K562 (cell line): ENCODE data around the gene GFRA3. TPM values are rescaled to one million over a fixed set of nuclear protein-coding genes. Genes with fewer than 3 reads are reported as not detected.

ENCODE experiments used
- ATAC-seq: fragments of 200-7000 bp; cut with Tn5 transposase; 3 replicates; pipeline ENCODE4 v1.9.1; 2020; ENCODE audit warnings: moderate library complexity
- BruUV-seq: library from RNA; stranded (reverse); fragments of 400-500 nt; replicated peaks from 2 replicates; lab custom pipeline; 2021; lab: Mats Ljungman, UMichigan
- CTCF ChIA-PET: fragments of 300-600 bp; formaldehyde crosslinking; extraction: SDS; loops from one replicate; lab custom pipeline; 2021; ENCODE audit warnings: low intra/inter-chr PET ratio; lab: Yijun Ruan, JAX
- POLR2A ChIA-PET: fragments of 300-600, 350-650 bp; sonication (Branson Sonifier 250); formaldehyde crosslinking; extraction: SDS; loops from one replicate; lab custom pipeline; 2021; ENCODE audit warnings: antibody characterized with exemption, inconsistent platforms; lab: Yijun Ruan, JAX
- DNase-seq, 4 experiments: peaks; one replicate each; pipeline versions ENCODE4 v3.0.0 to v3.0.0-alpha.2; 2011 to 2018; ENCODE audit warnings: low spot score in 3 of 4, mixed read lengths in 3 of 4; ENCODE audit errors: extremely low read depth in 1 of 4
- FAIRE-seq: peaks from 2 replicates; lab custom pipeline; 2011; peaks lifted over from hg19 to GRCh38; lab: Jason Lieb, UNC
- H2AFZ ChIP-seq: 2 replicates; pipeline ENCODE4 v1.6.0; 2011; ENCODE audit warnings: low read depth, low read length, control low read depth, inconsistent platforms
- H3K27ac ChIP-seq: fragments of 200-600 bp; 3 replicates; pipeline ENCODE4 v1.8.0; 2011; ENCODE audit warnings: low read depth, mild to moderate bottlenecking, control low read depth, inconsistent platforms, low read length, moderate library complexity, mixed read lengths; ENCODE audit errors: extremely low read depth
- H3K27me3 ChIP-seq, 2 experiments: fragments of 300-600 bp in 1 of 2; 2 replicates in 1 of 2; 3 replicates in 1 of 2; pipeline versions ENCODE4 v1.6.0 to v1.8.0; 2011; ENCODE audit warnings: inconsistent platforms in 2 of 2, low read length in 2 of 2, mild to moderate bottlenecking in 1 of 2, mixed read lengths in 1 of 2, moderate library complexity in 1 of 2; ENCODE audit not compliant: control insufficient read depth in 2 of 2, insufficient read depth in 2 of 2
- H3K36me3 ChIP-seq: fragments of 300-600 bp; 3 replicates; pipeline ENCODE4 v1.8.0; 2011; ENCODE audit warnings: mild to moderate bottlenecking, low read length, inconsistent platforms; ENCODE audit not compliant: control insufficient read depth, insufficient read depth
- H3K4me1 ChIP-seq, 2 experiments: fragments of 200-600 bp in 1 of 2; replicated peaks in 1 of 2; 2 replicates in 1 of 2; 3 replicates in 1 of 2; pipeline versions ENCODE4 v1.5.1 to v1.8.0; 2011; ENCODE audit warnings: inconsistent platforms in 2 of 2, low read length in 2 of 2, mild to moderate bottlenecking in 1 of 2, mixed read lengths in 1 of 2, moderate library complexity in 1 of 2; ENCODE audit not compliant: control insufficient read depth in 2 of 2, insufficient read depth in 2 of 2
- H3K4me2 ChIP-seq: 2 replicates; pipeline ENCODE4 v1.6.1; 2011; ENCODE audit warnings: low read length, control low read depth, inconsistent platforms, mixed read lengths; ENCODE audit not compliant: insufficient read depth
- H3K4me3 ChIP-seq: fragments of 200-600 bp; sonication (generic), shearing (Covaris generic); 2 replicates; pipeline ENCODE4 v1.5.1; 2016; ENCODE audit warnings: control low read depth, inconsistent platforms
- H3K79me2 ChIP-seq: fragments of 200-600 bp; 3 replicates; pipeline ENCODE4 v1.8.0; 2011; ENCODE audit warnings: low read length, inconsistent platforms; ENCODE audit not compliant: control insufficient read depth, insufficient read depth
- H3K9ac ChIP-seq, 2 experiments: 2 replicates each; pipeline versions ENCODE4 v1.6.0 to v1.6.1; 2011; ENCODE audit warnings: low read depth in 2 of 2, low read length in 2 of 2, control low read depth in 1 of 2, inconsistent platforms in 1 of 2, mild to moderate bottlenecking in 1 of 2, mixed read lengths in 1 of 2; ENCODE audit not compliant: insufficient read depth in 1 of 2
- H3K9me1 ChIP-seq: one replicate; pipeline ENCODE4 v1.6.0; 2011; ENCODE audit warnings: inconsistent platforms, mild to moderate bottlenecking, low read length, moderate library complexity; ENCODE audit not compliant: control insufficient read depth, insufficient read depth
- H3K9me3 ChIP-seq: replicated peaks from 2 replicates; pipeline ENCODE4 v1.5.1; 2011; ENCODE audit warnings: low read depth, low read length, inconsistent platforms; ENCODE audit not compliant: control insufficient read depth, insufficient read depth
- H4K20me1 ChIP-seq: replicated peaks from 2 replicates; pipeline ENCODE4 v1.6.1; 2011; ENCODE audit warnings: low read length, inconsistent platforms, mixed read lengths; ENCODE audit not compliant: control insufficient read depth, insufficient read depth
- ETS2 ChIP-seq: IDR thresholded peaks from 2 replicates; pipeline ENCODE4 v1.6.1; 2016; ENCODE audit warnings: borderline replicate concordance, missing genetic modification characterization, mild to moderate bottlenecking, moderate library complexity, missing compliant biosample characterization; ENCODE audit not compliant: poor library complexity, severe bottlenecking
- GABPB2 ChIP-seq: fragments of 250-450 bp; sonication (Bioruptor Pico); conservative IDR thresholded peaks from 2 replicates; pipeline ENCODE4 v1.5.1; 2021; ENCODE audit warnings: mild to moderate bottlenecking
- HLTF ChIP-seq: fragments of 450-650 bp; IDR thresholded peaks from 2 replicates; pipeline ENCODE4 v1.6.1; 2016
- ILK ChIP-seq: fragments of 450-650 bp; IDR thresholded peaks from 2 replicates; pipeline ENCODE4 v1.6.1; 2016; ENCODE audit warnings: missing genetic modification characterization, low read depth, mild to moderate bottlenecking, missing compliant biosample characterization, moderate library complexity, borderline replicate concordance
- MAFF ChIP-seq: IDR thresholded peaks from 2 replicates; pipeline ENCODE4 v1.6.1; 2012; ENCODE audit warnings: low read length, improper control_type of control experiment
- MCM3 ChIP-seq: fragments of 450-650 bp; IDR thresholded peaks from 2 replicates; pipeline ENCODE4 v1.6.1; 2016
- NBN ChIP-seq: fragments of 450-650 bp; IDR thresholded peaks from 2 replicates; pipeline ENCODE4 v1.6.1; 2016; ENCODE audit warnings: low read depth, mild to moderate bottlenecking
- POLR2AphosphoS2 ChIP-seq: IDR thresholded peaks from 2 replicates; pipeline ENCODE4 v1.6.1; 2012; ENCODE audit warnings: low read length, improper control_type of control experiment
- RBM25 ChIP-seq: fragments of 200-400 bp; formaldehyde crosslinking; IDR thresholded peaks from 2 replicates; pipeline ENCODE4 v1.6.1; 2018; ENCODE audit warnings: low read length, low read depth, moderate library complexity; ENCODE audit not compliant: severe bottlenecking
- SIN3B ChIP-seq: fragments of 450-650 bp; IDR thresholded peaks from 2 replicates; pipeline ENCODE4 v1.6.1; 2017; ENCODE audit warnings: low read depth, mild to moderate bottlenecking, moderate library complexity
- TEAD4 ChIP-seq, 2 experiments: sonication (generic) in 1 of 2; formaldehyde crosslinking in 1 of 2; IDR thresholded peaks; 2 replicates each; pipeline versions ENCODE4 v1.6.1 to v1.8.0; 2012 to 2022; ENCODE audit warnings: borderline replicate concordance in 1 of 2, inconsistent platforms in 1 of 2, low read length in 1 of 2, mild to moderate bottlenecking in 1 of 2, missing genetic modification reagents in 1 of 2
- TRIM25 ChIP-seq: fragments of 450-650 bp; IDR thresholded peaks from 2 replicates; pipeline ENCODE4 v1.7.0; 2016; ENCODE audit warnings: borderline replicate concordance
- U2AF1 ChIP-seq: fragments of 200-400 bp; formaldehyde crosslinking; optimal IDR thresholded peaks from 2 replicates; pipeline ENCODE3; 2017; ENCODE audit warnings: mild to moderate bottlenecking, low read depth, low read length, moderate library complexity
- XRCC4 ChIP-seq: IDR thresholded peaks from one replicate; pipeline ENCODE4 v1.6.1; 2011; ENCODE audit not compliant: insufficient read depth, insufficient read length; ENCODE audit errors: extremely low read depth
- ZNF280B ChIP-seq: fragments of 250-450 bp; sonication (Bioruptor Pico); IDR thresholded peaks from 2 replicates; pipeline ENCODE4 v1.5.1; 2021; ENCODE audit warnings: mild to moderate bottlenecking
- ZNF79 ChIP-seq: fragments of 250-450 bp; sonication (Bioruptor Pico); IDR thresholded peaks from 2 replicates; pipeline ENCODE4 v1.4.0; 2020; ENCODE audit warnings: low read depth, mild to moderate bottlenecking, moderate library complexity
- in situ Hi-C: fragments of 300-500 bp; cut with MboI; formaldehyde crosslinking; loops from 4 replicates; pipeline ENCODE4 v1.15.0; 2018; ENCODE audit warnings: inconsistent platforms, mixed read lengths
- intact Hi-C: fragments of 100-400 bp; cut with micrococcal nuclease; formaldehyde crosslinking; loops from 2 replicates; pipeline ENCODE4 v1.14.2; 2022
- polyA plus RNA-seq, 8 experiments: library from polyadenylated mRNA; depleted of rRNA in 4 of 8; stranded (reverse) in 5 of 8; unstranded in 3 of 8; fragments of >200 nt; fragmentation: Nextera tagmentation in 2 of 8; fragmentation: Illumina TruSeq in 1 of 8; extraction: Ambion mirVana in 2 of 8; extraction: Trizol in 1 of 8; gene quantifications; 2 replicates each; pipeline versions ENCODE4 v1.2.1 to v1.2.3, GENCODE V29; 2011 to 2014; ENCODE audit warnings: inconsistent platforms in 1 of 8, missing spikeins in 1 of 8
- total RNA-seq, 7 experiments: library from RNA; depleted of rRNA in 6 of 7; stranded (reverse); fragments of >200 nt in 6 of 7; fragmentation: Illumina TruSeq in 2 of 7; extraction: Trizol in 2 of 7; gene quantifications; 2 replicates each; pipeline versions ENCODE4 v1.2.1 to v1.2.3, GENCODE V29; 2011 to 2021; ENCODE audit warnings: low replicate concordance in 1 of 7

GFRA3 gene
- total and polyA plus RNA-seq, 9 of the 15 experiments (the other 6 are each of a cell fraction or from before 2014, with no cell fraction given): 0.05 to 0.09 (median 0.08) TPM; not detected in 6

DNA sequence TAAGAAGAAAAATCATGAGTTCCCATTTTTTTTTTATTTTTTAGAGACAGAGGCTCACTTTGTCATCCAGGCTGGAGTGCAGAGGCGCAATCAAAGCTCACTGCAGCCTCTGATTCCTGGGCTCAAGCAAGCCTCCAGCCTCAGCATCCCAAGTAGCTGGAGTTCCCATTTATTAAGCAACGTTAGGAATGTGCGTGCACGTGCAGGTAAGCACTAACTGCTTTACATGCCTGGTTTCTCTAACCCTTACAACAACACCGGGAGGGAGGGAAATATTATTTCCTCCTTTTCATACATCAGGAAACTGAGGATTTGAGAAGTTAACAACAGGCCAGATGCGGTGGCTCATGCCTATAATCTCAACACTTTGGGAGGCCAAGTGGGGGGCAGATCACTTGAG lies 45.0 kb downstream of the GFRA3 start (continued):
- no peak for TF ChIP-seq MAFF
- TF ChIP-seq RBM25: no peak
- no peak for TF ChIP-seq ZNF79 (CRISPR knock-in tag)
- no peak for TF ChIP-seq POLR2AphosphoS2
- no peak for TF ChIP-seq ETS2 (tag)
- TF ChIP-seq ZNF280B (CRISPR knock-in tag): no peak
- TF ChIP-seq XRCC4: no peak
- no peak for TF ChIP-seq TRIM25

- intact Hi-C loops (no loop called here), in situ Hi-C loops (no loop called here)
- Histone ChIP-seq H3K27me3 (no peaks in the 10 kb centered on the region), H3K79me2 (no peaks in the 10 kb centered on the region), H4K20me1 (no peaks in the 10 kb centered on the region), H3K27ac (no peak overlapping the region), H2AFZ (no peak overlapping the region), H3K4me3 (no peak overlapping the region), H3K9ac (no peak overlapping the region), H3K9me3 (0 out of 2 replicates have a peak, but pooled peaks cover 3% of the 10 kb centered on the region), H3K9me1 (no peaks in the 10 kb centered on the region), H3K36me3 (no peaks in the 10 kb centered on the region), H3K4me2 (no peak overlapping the region), H3K4me1 (peaks cover 4 to 9% of the 10 kb centered on the region in 2 experiments; a peak in 3 of 5 replicates)
- no TSS peak for BruUV-seq
- ATAC-seq: no peak
- ChIA-PET CTCF (no interaction called here), POLR2A (interaction anchor here (1.1 kb wide), 1 partner anchor 10 kb away, joined by 4 read pairs; no protein-coding TSS in a partner anchor)
- no peak for FAIRE-seq
- no peak for DNase-seq
- TF ChIP-seq MCM3: no peak
- no peak for TF ChIP-seq HLTF
- no peak for TF ChIP-seq GABPB2 (CRISPR knock-in tag)
- no peak for TF ChIP-seq TEAD4 (IDR thresholded peaks at IDR 0.05; ENCODE audit: low read length)
- TF ChIP-seq TEAD4 (CRISPR knock-in tag; IDR thresholded peaks at IDR 0.05; ENCODE audit: borderline replicate concordance): no peak
- no peak for TF ChIP-seq ILK
- no peak for TF ChIP-seq U2AF1
- TF ChIP-seq SIN3B: no peak
- no peak for TF ChIP-seq NBN
Measured at GRCh38 chr5:138226910-138227309, 47.5 kb downstream of the GFRA3 start.
